Astrocyte of the cerebellum (primary cell): ENCODE measurements around the gene ATP11C.
"Not testable (repeated sequence)": the region's sequence is repeated elsewhere in the genome, so short reads cannot be mapped to it uniquely, and the experiment has no call there.

ENCODE experiments used
- DNase-seq: peaks from one replicate; pipeline ENCODE4 v3.0.0-alpha.2; 2011; ENCODE audit warnings: low read depth
- H3K4me3 ChIP-seq: 2 replicates; pipeline ENCODE4 v1.5.1; 2011; ENCODE audit warnings: mild to moderate bottlenecking, low read depth, low read length, moderate library complexity
- in situ Hi-C: cut with HindIII; loops from 2 replicates; pipeline ENCODE4 v1.10.0; 2017; ENCODE audit warnings: low sequenced_read_pairs
- TF ChIP-seq, protein P1 (sequence below): IDR thresholded peaks from 2 replicates; pipeline ENCODE4 v1.5.1; 2012; ENCODE audit warnings: low read length, low read depth, moderate library complexity, mild to moderate bottlenecking; ENCODE audit errors: missing control alignments

Gene ATP11C

GRCh38 chrX:139929876-139930275 is 3.0 kb downstream of the ATP11C start:
- TF ChIP-seq, protein P1, sequence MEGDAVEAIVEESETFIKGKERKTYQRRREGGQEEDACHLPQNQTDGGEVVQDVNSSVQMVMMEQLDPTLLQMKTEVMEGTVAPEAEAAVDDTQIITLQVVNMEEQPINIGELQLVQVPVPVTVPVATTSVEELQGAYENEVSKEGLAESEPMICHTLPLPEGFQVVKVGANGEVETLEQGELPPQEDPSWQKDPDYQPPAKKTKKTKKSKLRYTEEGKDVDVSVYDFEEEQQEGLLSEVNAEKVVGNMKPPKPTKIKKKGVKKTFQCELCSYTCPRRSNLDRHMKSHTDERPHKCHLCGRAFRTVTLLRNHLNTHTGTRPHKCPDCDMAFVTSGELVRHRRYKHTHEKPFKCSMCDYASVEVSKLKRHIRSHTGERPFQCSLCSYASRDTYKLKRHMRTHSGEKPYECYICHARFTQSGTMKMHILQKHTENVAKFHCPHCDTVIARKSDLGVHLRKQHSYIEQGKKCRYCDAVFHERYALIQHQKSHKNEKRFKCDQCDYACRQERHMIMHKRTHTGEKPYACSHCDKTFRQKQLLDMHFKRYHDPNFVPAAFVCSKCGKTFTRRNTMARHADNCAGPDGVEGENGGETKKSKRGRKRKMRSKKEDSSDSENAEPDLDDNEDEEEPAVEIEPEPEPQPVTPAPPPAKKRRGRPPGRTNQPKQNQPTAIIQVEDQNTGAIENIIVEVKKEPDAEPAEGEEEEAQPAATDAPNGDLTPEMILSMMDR = no peak
- DNase-seq = no peak
- no peak overlapping the region for H3K4me3 ChIP-seq
- in situ Hi-C loops = no loop called here

DNA sequence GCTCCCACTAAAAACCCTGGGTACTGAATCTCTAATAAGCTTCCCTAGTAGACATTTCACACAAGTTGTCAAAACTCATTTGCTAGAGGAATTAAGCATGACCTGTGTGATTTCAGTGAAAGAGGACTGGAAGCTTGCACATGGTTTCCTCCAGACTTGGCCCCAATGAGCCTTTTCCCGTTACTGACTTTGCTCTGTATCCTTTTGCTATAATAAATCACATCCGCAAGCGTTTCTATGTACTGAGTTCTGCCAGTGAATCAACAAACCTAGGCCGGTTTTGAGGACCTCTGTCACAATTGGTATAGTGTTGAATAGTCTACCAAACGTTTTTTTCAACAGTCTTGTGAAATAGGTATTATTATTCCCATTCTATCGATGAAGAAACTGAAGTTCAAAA is 8.2 kb downstream of the ATP11C start:
- H3K4me3 ChIP-seq = no peak overlapping the region
- no peak for DNase-seq
- TF ChIP-seq, protein P1 = no peak
- in situ Hi-C loops = no loop called here

- in situ Hi-C loops = no loop called here
- DNase-seq = no peak
- TF ChIP-seq, protein P1 = no peak
- H3K4me3 ChIP-seq = no peak overlapping the region
These were observed 8.7 kb downstream of the ATP11C start for GRCh38 chrX:139924069-139924695.

- in situ Hi-C loops = not testable (repeated sequence)
These were observed 11.7 kb downstream of the ATP11C start for GRCh38 chrX:139921142-139921541.

DNA sequence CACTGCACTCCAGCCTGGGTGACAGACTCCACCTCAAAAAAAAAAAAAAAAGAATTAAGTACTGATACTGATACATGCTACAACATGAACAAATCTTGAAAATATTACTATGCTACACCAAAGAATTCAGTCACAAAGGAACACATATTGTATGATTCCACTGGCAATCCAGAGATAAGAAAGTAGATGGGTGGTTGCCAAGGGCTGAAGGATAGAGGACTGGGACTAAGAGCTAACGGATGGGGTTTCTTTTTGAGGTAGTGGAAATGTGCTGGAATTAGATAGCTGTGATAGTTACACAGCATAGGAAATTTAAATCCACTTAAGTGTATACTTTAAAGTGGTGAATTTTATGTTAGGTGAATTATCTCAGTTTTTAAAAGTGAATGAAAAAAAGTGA is 12.5 kb downstream of the ATP11C start:
- in situ Hi-C loops = no loop called here
- DNase-seq = no peak
- TF ChIP-seq, protein P1 = no peak

More at GRCh38 chrX:139921142-139921541, 11.7 kb downstream of the ATP11C start:
- not testable (repeated sequence) for H3K4me3 ChIP-seq, DNase-seq

DNA sequence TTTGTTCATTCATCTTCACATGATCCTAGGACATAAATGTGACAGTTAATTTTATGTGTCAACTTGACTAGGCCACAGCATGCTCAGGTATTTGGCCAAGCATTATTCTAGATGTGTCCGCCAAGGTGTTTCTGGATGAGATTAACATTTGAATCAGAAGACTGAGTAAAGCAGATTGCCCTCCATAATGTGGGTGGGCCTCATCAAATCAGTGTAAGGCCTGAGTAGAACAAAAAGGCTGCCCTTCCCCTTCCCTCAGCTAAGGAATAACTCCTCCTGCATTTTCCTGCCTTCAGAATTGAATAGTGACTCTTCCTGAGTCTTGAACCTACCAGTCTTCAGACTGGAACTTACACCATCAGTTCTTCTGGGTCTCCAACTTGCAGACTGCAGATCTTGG is 18.4 kb downstream of the ATP11C start:
- TF ChIP-seq, protein P1 = no peak
- H3K4me3 ChIP-seq = no peak overlapping the region
- in situ Hi-C loops = no loop called here
- no peak for DNase-seq

More for the DNA sequence above, 12.5 kb downstream of the ATP11C start:
- no peak overlapping the region for H3K4me3 ChIP-seq

DNA sequence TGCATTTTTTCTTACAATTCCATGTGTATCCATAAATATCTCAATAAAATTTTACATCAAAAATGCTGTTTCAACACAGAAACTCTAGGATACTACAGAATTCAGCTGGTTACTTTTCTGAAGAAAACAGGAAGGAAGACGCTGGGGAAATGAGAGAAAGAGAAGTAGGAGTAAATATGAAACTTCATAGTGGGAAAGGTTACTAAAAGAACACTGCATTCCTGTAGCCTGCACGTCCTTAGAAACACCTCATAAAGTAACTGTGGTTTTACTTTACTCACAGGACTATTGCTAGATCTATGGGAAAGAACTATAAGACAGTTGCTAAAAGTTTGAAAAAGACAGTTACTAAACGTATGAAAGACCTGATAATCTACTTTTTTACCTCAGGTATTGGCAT is 23.1 kb downstream of the ATP11C start:
- no peak for DNase-seq
- TF ChIP-seq, protein P1 = no peak
- H3K4me3 ChIP-seq = no peak overlapping the region
- in situ Hi-C loops = no loop called here
